KG1 (cell line): ENCODE results near the gene FCRL4.
"Not testable (repeated sequence)": the region's sequence is repeated elsewhere in the genome, so short reads cannot be mapped to it uniquely, and the experiment has no call there.

Experiments used
- DNase-seq: peaks from one replicate; lab custom pipeline; 2025; lab: John Stamatoyannopoulos, UW

Gene FCRL4

GRCh38 chr1:157551694-157552693 is 45.9 kb downstream of the FCRL4 start, which contains the start of gene FCRL5:
Gene FCRL5, minus strand, starts transcription at chr1:157552515. Its CDS starts 153 bp downstream, at chr1:157552362.
- DNase-seq: no peak

GRCh38 chr1:157548081-157548480 is 49.8 kb downstream of the FCRL4 start:
- DNase-seq: not testable (repeated sequence)

DNA sequence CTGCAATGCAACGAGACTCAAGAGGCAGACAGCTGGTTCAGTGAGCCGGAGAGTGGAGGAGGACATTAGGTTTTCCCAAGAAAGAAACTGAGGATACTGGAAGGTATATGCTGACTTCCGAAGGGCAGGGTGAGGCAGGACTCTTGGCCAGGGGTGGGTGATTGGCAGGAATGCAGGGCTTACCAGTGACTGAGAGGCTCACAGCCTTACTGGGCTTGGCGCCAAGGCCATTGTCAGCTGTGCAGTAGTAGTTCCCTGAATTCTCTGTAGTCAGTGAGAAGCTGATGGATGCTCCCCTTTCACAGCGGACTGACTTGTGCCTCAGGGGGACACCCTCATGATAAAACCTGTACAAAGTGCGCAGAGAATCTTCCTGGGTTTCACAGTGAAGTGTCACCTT is 55.2 kb downstream of the FCRL4 start:
- no peak for DNase-seq

DNA sequence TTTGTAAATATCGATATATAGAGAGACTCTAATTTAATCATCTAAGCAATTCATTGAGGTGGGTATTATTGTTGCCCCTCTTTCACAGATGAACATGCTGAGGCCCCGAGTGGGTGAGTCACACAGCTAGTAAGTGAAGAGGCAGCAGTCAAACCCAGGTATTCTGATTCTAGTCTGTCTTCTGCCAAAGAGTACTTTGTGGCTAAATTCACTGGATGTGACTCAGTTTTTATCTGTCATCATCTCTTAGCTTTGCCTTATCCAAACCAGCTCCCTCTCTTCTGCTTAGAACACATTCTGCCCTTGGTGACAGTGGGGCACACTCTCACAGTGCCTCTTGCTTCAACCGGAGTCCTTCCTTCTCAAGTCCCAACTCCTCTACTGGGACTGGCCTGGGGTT is 57.0 kb downstream of the FCRL4 start:
- no peak for DNase-seq

DNA sequence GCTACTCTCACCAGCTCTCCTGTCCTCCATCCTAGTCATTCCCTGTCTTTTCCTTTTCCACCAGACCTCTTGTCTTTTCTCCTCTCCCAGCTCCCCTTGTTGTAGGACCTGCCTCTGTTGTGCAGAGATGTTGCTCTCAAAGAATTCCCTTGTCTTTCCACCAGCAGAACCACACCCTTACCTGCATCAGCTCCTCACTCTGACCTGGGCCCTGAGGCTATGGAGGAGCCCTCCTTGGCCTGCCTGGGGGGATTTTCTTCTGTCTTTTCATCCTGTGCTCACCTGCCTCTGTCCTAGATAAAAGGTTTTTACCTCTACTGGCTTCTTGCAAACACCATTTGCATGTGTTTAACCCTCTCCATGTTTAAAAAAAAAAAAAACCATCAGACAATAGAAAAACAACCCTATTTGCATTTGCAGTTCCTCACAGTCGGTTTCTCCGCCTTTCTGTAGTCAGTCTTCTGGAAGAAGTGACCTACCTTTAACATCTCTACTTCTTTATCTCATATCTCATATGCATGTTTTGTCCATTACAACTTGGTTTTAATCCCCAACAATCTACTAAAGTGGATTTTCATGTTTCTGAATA is 57.6 kb downstream of the FCRL4 start:
- DNase-seq: no peak

DNA sequence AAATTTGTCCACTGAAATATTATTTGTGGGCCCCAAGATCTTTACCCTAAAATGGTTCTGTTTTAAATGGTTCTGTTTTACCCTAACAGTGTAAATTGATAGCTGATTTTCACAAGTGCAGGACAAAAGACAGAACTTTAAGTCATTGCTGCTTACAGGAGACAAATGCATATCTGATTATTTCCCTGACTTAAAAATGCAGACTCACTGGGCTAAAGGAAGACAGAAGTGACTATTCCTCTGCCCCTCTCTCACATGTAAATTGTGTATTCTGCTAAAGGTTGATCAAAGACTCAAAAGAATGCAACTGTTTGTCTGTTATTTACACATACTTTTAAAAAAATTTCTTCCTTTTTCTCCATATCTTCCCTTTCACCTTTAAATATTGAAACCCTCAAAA is 58.3 kb downstream of the FCRL4 start:
- no peak for DNase-seq

DNA sequence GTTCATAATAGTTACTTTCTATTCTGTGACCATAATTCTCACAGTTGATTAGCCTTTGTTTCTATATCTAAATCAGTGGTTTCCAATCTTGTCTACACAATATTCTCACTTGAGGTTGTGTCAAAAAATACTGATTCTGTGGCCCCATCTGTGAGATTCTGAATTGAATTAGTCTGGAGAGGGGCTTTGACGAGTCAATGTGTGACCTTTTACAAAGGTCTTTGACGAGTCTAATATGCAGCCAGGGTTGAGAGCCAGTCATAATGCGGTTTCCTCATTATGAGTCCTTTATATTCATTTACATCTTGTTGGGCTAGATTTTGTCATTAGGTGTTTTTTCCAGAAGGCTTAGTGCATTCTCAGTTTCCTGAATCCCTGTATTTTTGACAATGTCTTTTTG is 65.3 kb downstream of the FCRL4 start:
- no peak for DNase-seq

DNA sequence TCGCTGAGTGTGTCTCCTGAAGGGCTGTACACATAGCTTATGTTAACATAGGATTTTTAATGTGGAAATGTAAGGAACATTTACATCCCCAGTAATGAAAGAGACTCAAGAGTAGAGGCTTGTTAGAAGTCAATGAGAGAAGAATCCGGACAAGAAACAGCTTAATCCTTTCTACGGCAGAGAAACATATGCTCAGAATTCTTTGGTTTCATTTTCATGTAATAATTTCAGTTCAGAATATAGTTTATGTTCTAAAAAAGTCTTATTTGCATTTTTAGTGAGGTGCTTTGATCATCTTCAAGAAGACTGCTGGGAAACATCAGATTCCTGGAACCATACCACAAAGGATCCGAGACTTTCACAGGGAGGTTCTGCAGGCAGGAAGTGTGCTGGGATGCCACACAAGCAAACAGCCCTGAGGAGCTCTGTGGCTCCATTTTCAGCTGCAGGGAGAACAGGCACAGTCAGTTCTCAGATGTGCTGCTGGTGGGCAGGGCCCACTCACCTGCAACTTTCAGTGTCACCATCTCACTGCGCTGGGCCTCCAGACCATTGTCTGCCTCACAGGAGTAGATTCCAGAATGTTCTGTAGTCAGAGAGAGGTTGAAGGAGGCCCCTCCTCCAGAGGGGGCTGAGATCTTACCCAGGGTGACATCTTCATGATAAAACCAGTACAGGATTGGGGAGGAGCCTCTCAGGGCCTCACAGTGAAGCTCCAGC is 74.0 kb downstream of the FCRL4 start:
- DNase-seq: no peak
